ENCODE data around the gene SLC6A9. TPM values are rescaled to one million over a fixed set of nuclear protein-coding genes. Genes with fewer than 3 reads are reported as not detected.

Gene SLC6A9
- total and polyA plus RNA-seq, 2 donors from 2014 or later, result 2.0 to 12.6 TPM

DNA sequence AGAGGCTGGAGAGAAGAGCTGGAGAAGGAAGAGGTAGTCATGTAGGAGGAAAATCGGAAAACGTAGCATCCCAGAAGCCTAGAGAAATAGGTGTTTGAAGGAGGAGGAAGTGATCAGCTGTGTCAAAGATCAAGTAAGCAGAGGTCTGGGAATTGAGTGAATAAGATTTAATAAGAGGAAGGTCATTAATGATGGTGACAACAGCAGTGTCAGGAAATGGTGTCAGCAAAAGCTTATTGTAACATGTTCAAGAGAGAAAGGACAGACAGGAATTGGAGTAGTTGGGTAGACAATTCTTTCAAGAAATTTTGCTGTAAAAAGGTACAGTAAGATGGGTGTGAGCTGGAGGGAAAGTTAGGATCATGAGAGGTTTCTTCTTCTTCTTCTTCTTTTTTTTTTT, 41.6 kb upstream of the SLC6A9 start:
- no peak overlapping the region for H3K27ac ChIP-seq (ENCODE audit: low read depth in 2 of 2, low read length in 2 of 2)
- FAIRE-seq (no peak), DNase-seq (no peak)
- no peak overlapping the region for H3K4me3 ChIP-seq (ENCODE audit: low read length in 3 of 3)
- H3K27me3 ChIP-seq (ENCODE audit: control insufficient read depth, insufficient read depth, low read length), result no peaks in the 10 kb centered on the region
- H3K9ac ChIP-seq (ENCODE audit: low read length in 3 of 3), result no peak overlapping the region
- TF ChIP-seq, protein P1, sequence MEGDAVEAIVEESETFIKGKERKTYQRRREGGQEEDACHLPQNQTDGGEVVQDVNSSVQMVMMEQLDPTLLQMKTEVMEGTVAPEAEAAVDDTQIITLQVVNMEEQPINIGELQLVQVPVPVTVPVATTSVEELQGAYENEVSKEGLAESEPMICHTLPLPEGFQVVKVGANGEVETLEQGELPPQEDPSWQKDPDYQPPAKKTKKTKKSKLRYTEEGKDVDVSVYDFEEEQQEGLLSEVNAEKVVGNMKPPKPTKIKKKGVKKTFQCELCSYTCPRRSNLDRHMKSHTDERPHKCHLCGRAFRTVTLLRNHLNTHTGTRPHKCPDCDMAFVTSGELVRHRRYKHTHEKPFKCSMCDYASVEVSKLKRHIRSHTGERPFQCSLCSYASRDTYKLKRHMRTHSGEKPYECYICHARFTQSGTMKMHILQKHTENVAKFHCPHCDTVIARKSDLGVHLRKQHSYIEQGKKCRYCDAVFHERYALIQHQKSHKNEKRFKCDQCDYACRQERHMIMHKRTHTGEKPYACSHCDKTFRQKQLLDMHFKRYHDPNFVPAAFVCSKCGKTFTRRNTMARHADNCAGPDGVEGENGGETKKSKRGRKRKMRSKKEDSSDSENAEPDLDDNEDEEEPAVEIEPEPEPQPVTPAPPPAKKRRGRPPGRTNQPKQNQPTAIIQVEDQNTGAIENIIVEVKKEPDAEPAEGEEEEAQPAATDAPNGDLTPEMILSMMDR (IDR thresholded peaks at IDR 0.05; ENCODE audit: borderline replicate concordance, extremely low read depth, insufficient read depth), result no peak
- no peaks in the 10 kb centered on the region for H3K4me1 ChIP-seq (ENCODE audit: control insufficient read depth in 2 of 3, insufficient read depth in 2 of 3, low read depth in 1 of 3, low read length in 3 of 3)
- no peaks in the 10 kb centered on the region for H3K36me3 ChIP-seq (ENCODE audit: control insufficient read depth in 2 of 3, insufficient read depth in 3 of 3, low read length in 3 of 3)
- no peaks in the 10 kb centered on the region for H3K9me3 ChIP-seq (ENCODE audit: control insufficient read depth in 2 of 3, insufficient read depth in 1 of 3, low read length in 3 of 3)
- intact Hi-C loops (cut with DNase I), result no loop called here

DNA sequence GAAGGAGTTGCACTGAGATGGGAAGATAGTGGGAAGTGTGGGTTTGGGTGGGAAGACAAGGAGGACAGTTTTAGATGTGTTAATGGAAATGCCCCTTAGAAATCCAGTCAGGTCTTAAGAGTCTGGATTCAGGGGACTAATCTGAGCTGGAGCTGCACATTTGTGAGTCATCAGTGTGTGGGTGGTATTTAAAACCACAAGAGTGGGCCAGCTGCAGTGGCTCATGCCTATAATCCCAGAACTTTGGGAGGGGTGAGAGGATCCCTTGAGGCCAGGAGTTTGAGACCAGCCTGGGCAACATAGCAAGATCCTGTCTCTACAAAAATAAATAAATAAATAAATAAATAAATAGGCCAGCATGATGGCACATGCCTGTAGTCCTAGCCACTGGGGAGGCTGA, 40.9 kb upstream of the SLC6A9 start:
- intact Hi-C loops (cut with DNase I), result no loop called here
- TF ChIP-seq, protein P1 (IDR thresholded peaks at IDR 0.05; ENCODE audit: borderline replicate concordance, extremely low read depth, insufficient read depth), result no peak
- Histone ChIP-seq H3K9ac (ENCODE audit: low read length in 3 of 3) (no peak overlapping the region), H3K27ac (ENCODE audit: low read depth in 2 of 2, low read length in 2 of 2) (no peak overlapping the region), H3K36me3 (ENCODE audit: control insufficient read depth in 2 of 3, insufficient read depth in 3 of 3, low read length in 3 of 3) (no peaks in the 10 kb centered on the region), H3K9me3 (ENCODE audit: control insufficient read depth in 2 of 3, insufficient read depth in 1 of 3, low read length in 3 of 3) (no peaks in the 10 kb centered on the region), H3K27me3 (ENCODE audit: control insufficient read depth, insufficient read depth, low read length) (no peaks in the 10 kb centered on the region), H3K4me3 (ENCODE audit: low read length in 3 of 3) (no peak overlapping the region), H3K4me1 (ENCODE audit: control insufficient read depth in 2 of 3, insufficient read depth in 2 of 3, low read depth in 1 of 3, low read length in 3 of 3) (no peaks in the 10 kb centered on the region)
- DNase-seq, result no peak
- FAIRE-seq, result no peak

DNA sequence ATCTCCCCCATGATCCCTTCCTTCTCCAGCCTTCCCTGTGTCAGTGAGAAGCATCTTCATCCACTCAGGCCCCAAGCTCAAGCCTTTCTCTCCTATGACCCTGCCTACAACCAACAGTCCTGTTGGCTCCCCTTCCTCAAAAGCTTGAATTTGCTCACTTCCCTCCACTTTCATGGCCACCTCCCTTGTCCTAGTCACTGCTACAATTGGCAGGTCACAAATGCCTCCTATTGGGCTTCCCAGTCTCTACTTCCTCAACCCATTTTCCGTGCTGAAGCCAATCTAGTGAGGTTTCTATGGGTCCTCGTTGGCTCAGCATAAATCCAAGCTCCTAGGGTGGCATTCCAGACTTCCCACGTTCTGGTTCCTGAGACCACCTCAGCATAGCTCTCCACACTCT, 40.2 kb upstream of the SLC6A9 start:
- TF ChIP-seq, protein P1 (IDR thresholded peaks at IDR 0.05; ENCODE audit: borderline replicate concordance, extremely low read depth, insufficient read depth), result no peak
- Histone ChIP-seq H3K27me3 (ENCODE audit: control insufficient read depth, insufficient read depth, low read length) (no peaks in the 10 kb centered on the region), H3K4me3 (ENCODE audit: low read length in 3 of 3) (no peak overlapping the region), H3K36me3 (ENCODE audit: control insufficient read depth in 2 of 3, insufficient read depth in 3 of 3, low read length in 3 of 3) (no peaks in the 10 kb centered on the region), H3K4me1 (ENCODE audit: control insufficient read depth in 2 of 3, insufficient read depth in 2 of 3, low read depth in 1 of 3, low read length in 3 of 3) (no peaks in the 10 kb centered on the region), H3K9me3 (ENCODE audit: control insufficient read depth in 2 of 3, insufficient read depth in 1 of 3, low read length in 3 of 3) (no peaks in the 10 kb centered on the region), H3K27ac (ENCODE audit: low read depth in 2 of 2, low read length in 2 of 2) (no peak overlapping the region), H3K9ac (ENCODE audit: low read length in 3 of 3) (no peak overlapping the region)
- DNase-seq (no peak), FAIRE-seq (no peak)
- intact Hi-C loops (cut with DNase I), result no loop called here

DNA sequence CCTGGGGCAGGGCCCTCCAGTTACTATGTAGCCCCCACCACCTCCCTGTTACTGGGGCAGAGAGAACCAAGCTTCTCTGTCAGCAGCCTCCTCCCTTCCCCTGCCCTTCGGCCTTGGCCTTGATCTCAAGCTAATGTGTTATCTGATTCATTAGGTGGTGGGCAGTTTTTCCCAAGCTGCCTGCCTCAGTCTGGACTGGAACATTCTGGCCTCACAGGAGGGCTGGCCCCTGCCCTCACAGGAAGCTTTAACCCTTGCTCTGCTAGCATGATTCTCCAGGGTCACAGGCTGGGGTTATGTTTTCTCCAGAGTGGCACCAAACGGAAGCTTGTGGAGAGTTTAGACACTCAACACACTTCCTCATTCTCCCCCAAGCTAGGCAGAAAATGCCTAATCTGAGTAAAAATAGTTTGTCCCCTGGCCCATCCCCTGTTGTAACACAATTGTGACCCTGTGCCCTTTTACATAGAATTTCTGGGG, 37.2 kb upstream of the SLC6A9 start:
- intact Hi-C loops (cut with DNase I), result no loop called here
- Histone ChIP-seq H3K4me1 (ENCODE audit: control insufficient read depth in 2 of 3, insufficient read depth in 2 of 3, low read depth in 1 of 3, low read length in 3 of 3) (no peaks in the 10 kb centered on the region), H3K27ac (ENCODE audit: low read depth in 2 of 2, low read length in 2 of 2) (no peak overlapping the region), H3K9me3 (ENCODE audit: control insufficient read depth in 2 of 3, insufficient read depth in 1 of 3, low read length in 3 of 3) (no peaks in the 10 kb centered on the region), H3K27me3 (ENCODE audit: control insufficient read depth, insufficient read depth, low read length) (no peaks in the 10 kb centered on the region), H3K4me3 (ENCODE audit: low read length in 3 of 3) (no peak overlapping the region), H3K9ac (ENCODE audit: low read length in 3 of 3) (no peak overlapping the region), H3K36me3 (ENCODE audit: control insufficient read depth in 2 of 3, insufficient read depth in 3 of 3, low read length in 3 of 3) (no peaks in the 10 kb centered on the region)
- FAIRE-seq (no peak), DNase-seq (peak in 1 of 5 donors; percentile 48)
- TF ChIP-seq, protein P1 (IDR thresholded peaks at IDR 0.05; ENCODE audit: borderline replicate concordance, extremely low read depth, insufficient read depth), result no peak

Measured in kidney (tissue), 14 donors.